ENCODE results near the gene CRISPLD2. TPM values are rescaled to one million over a fixed set of nuclear protein-coding genes. Genes with fewer than 3 reads are reported as not detected.

The CRISPLD2 gene
- total RNA-seq (100 to 1,000 TPM in 3 of 7 donors, 10 to 100 TPM in 4; 38.5 to 271 (median 92.8) TPM), polyA plus RNA-seq (10 to 100 TPM in 1 of 3 donors, 1 to 10 TPM in 2; 7.9 to 12.3 (median 9.3) TPM)
- long read RNA-seq, donor 1, full-length matches to known transcripts, result 2 of 2 reads
- long read RNA-seq, donor 1, partial matches to known transcripts, result 0 of 2 reads
- long read RNA-seq, donor 1, other reads (novel, unspliced or antisense), result 0 of 2 reads
- long read RNA-seq, donor 2, full-length matches to known transcripts, result 4 of 4 reads
- long read RNA-seq, donor 2, partial matches to known transcripts, result 0 of 4 reads
- long read RNA-seq, donor 2, other reads (novel, unspliced or antisense), result 0 of 4 reads

GRCh38 chr16:84819644-84820304, at the start of gene CRISPLD2:
Gene CRISPLD2 (plus strand): TSS chr16:84819985. CDS start chr16:84838496, 18,511 bp downstream.
- peak within 1 kb of the TSS in 6 of 8 donors; percentile 52 to 85 (median 72) for H3K27ac ChIP-seq

GRCh38 chr16:84773312-84773711, 46.5 kb upstream of the CRISPLD2 start:
- intact Hi-C loops (cut with DNase I; ENCODE audit: low total_unique reads), result no loop called here
- Histone ChIP-seq H3K27ac (peak overlapping the region in 1 of 8 donors; percentile 89), H3K27me3 (replicated peaks in 1 of 7) (no peaks in the 10 kb centered on the region), H3K4me3 (no peak overlapping the region), H3K9me3 (no peaks in the 10 kb centered on the region), H3K4me1 (peaks cover 0 to 11% (median 0%) of the 10 kb centered on the region in 6 donors), H3K36me3 (peaks cover 4 to 100% (median 87%) of the 10 kb centered on the region in 6 donors)
- no peak for DNase-seq
- TF ChIP-seq POLR2AphosphoS5 (IDR thresholded peaks at IDR 0.05) (no peak), POLR2A (IDR thresholded peaks at IDR 0.05) (no peak), CTCF (IDR thresholded peaks at IDR 0.05 in 8 of 11, conservative IDR thresholded peaks at IDR 0.05 in 3 of 11) (no peak)
- 89 to 97% (median 94%) methylated on average over 10 of the region's 10 CpGs for WGBS, 5 donors

More at GRCh38 chr16:84819644-84820304, at the start of gene CRISPLD2:
- H3K27me3 ChIP-seq (replicated peaks in 1 of 7), result peaks cover 0 to 76% (median 9%) of the 10 kb centered on the region in 7 donors
- intact Hi-C loops (cut with DNase I; ENCODE audit: low total_unique reads), result loop anchor here (10.0 kb wide), 1 partner anchor 65 kb away; no protein-coding TSS in a partner anchor
- H3K4me3 ChIP-seq, result peak within 1 kb of the TSS; percentile 37 to 73 (median 56)
- DNase-seq, result peak; percentile 97
- H3K4me1 ChIP-seq, result peaks cover 5 to 57% (median 24%) of the 10 kb centered on the region in 6 donors
- 2 to 15% (median 4%) methylated on average over 12 to 53 of the region's 53 CpGs for WGBS, 5 donors
- no peaks in the 10 kb centered on the region for H3K36me3 ChIP-seq
- TF ChIP-seq POLR2A (IDR thresholded peaks at IDR 0.05) (peak; percentile 53 to 79 (median 55)), CTCF (IDR thresholded peaks at IDR 0.05 in 8 of 11, conservative IDR thresholded peaks at IDR 0.05 in 3 of 11) (peak in 1 of 11 experiments; percentile 16), POLR2AphosphoS5 (IDR thresholded peaks at IDR 0.05) (peak; percentile 96 to 99 (median 97))
- no peaks in the 10 kb centered on the region for H3K9me3 ChIP-seq

- no peaks in the 10 kb centered on the region for H3K9me3 ChIP-seq
- peaks cover 4 to 100% (median 87%) of the 10 kb centered on the region in 6 donors for H3K36me3 ChIP-seq
- H3K4me1 ChIP-seq, result peaks cover 0 to 11% (median 0%) of the 10 kb centered on the region in 6 donors
- H3K27me3 ChIP-seq (replicated peaks in 1 of 7), result no peaks in the 10 kb centered on the region
- H3K4me3 ChIP-seq, result peak overlapping the region in 3 of 8 donors; percentile 29 to 58 (median 30)
- peak overlapping the region in 7 of 8 donors; percentile 54 to 89 (median 67) for H3K27ac ChIP-seq
- intact Hi-C loops (cut with DNase I; ENCODE audit: low total_unique reads), result no loop called here
- no peak for DNase-seq
- WGBS, 5 donors, result 58 to 95% (median 69%) methylated on average over 4 of the region's 4 CpGs
- TF ChIP-seq POLR2AphosphoS5 (IDR thresholded peaks at IDR 0.05) (peak in 1 of 3 donors; percentile 57), CTCF (IDR thresholded peaks at IDR 0.05 in 8 of 11, conservative IDR thresholded peaks at IDR 0.05 in 3 of 11) (no peak), POLR2A (IDR thresholded peaks at IDR 0.05) (no peak)
Observed at GRCh38 chr16:84774810-84775209, 45.0 kb upstream of the CRISPLD2 start.

Measured in spleen (tissue), 13 donors.